Adipocyte (in vitro differentiated cells): ENCODE data around the gene PKDCC.
"Not testable (repeated sequence)": the region's sequence is repeated elsewhere in the genome, so short reads cannot be mapped to it uniquely, and the experiment has no call there.

Experiments used
- DNase-seq: peaks from one replicate; pipeline ENCODE4 v3.0.0-alpha.2; 2015; ENCODE audit warnings: low read depth
- H3K27me3 ChIP-seq: replicated peaks from 2 replicates; pipeline ENCODE4 v1.7.0; 2013; ENCODE audit warnings: mild to moderate bottlenecking, low read length, moderate library complexity; ENCODE audit not compliant: control insufficient read depth, insufficient read depth
- H3K36me3 ChIP-seq: 2 replicates; pipeline ENCODE4 v1.7.0; 2013; ENCODE audit warnings: low read length, mild to moderate bottlenecking, moderate library complexity; ENCODE audit not compliant: control insufficient read depth, insufficient read depth, severe bottlenecking
- H3K4me1 ChIP-seq: 2 replicates; pipeline ENCODE4 v1.7.0; 2013; ENCODE audit warnings: mild to moderate bottlenecking, low read length, moderate library complexity; ENCODE audit not compliant: control insufficient read depth, insufficient read depth
- H3K4me3 ChIP-seq: 2 replicates; pipeline ENCODE4 v1.7.0; 2013; ENCODE audit warnings: mild to moderate bottlenecking, low read length, moderate library complexity
- H3K9ac ChIP-seq: 2 replicates; pipeline ENCODE4 v1.7.0; 2013; ENCODE audit warnings: mild to moderate bottlenecking, low read length, moderate library complexity
- H3K9me3 ChIP-seq: 2 replicates; pipeline ENCODE4 v1.7.0; 2013; ENCODE audit warnings: mild to moderate bottlenecking, low read length, moderate library complexity; ENCODE audit not compliant: control insufficient read depth

PKDCC gene

DNA sequence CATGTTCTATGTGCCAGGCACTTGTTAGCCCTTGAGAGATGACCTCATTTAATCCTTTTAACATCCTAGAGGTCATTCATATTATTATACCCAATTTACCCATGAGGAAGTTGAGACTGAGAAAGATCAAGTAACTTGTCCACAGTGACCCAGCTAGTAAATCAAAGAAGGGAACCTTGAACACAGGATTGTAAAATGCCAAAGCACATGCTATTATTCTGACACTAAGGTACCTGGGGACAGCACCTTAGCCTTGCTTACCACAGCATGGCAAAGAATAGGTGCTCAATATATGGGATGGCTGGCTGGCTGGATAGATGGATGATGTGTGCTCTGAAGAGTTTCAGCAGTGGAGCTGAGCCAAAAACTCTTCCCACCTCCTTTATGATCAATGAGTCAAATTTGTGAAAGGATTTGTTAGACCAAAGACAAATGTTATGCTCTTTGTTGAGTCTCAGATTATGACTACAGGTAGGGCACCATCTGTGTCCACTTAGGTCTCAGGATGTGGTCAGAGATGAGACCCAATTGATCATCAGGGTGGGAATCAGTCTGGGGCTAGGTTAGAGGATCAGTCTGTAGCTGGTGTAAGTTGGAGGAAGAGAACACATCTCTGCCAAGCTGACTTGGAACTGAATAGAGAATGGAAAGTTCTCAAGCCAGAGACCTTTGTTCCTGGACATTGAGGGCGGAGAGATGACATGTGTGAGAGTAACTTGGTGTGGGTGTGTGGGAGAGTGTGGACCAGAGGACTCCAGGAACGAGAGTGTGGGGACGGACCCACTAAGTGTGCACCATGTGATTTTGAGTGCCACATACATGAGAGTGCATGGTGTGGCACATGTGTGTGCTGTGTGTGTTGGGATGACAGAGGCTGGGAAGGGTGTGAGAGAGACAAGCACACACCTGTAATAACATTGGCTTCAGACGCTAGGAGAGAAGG lies 16.3 kb upstream of the PKDCC start:
- DNase-seq = no peak
- Histone ChIP-seq H3K27me3 (peaks cover 6% of the 10 kb centered on the region), H3K9me3 (no peaks in the 10 kb centered on the region), H3K9ac (no peak overlapping the region), H3K4me3 (no peak overlapping the region), H3K4me1 (no peaks in the 10 kb centered on the region), H3K36me3 (no peaks in the 10 kb centered on the region)

DNA sequence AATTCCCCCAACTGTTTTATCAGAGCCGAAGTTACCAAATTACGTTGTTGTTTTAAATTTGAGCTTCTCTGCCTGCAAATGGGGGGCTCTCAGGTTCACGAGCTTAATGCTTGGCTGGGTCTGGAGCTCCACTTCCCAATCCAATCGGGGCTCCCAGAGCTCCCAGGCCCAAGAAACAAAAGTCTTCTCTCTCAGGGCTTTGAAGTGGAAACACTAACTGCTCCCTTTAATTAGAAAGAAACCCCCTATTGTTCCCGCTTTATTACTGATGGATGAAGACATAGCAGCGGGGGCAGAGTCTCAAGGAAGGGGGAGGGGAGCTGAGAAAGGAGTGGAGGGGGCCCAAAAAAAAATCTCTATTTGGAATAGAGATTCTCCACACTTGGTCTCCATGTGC lies 15.6 kb upstream of the PKDCC start:
- no peaks in the 10 kb centered on the region for H3K36me3 ChIP-seq
- H3K9ac ChIP-seq = no peak overlapping the region
- no peaks in the 10 kb centered on the region for H3K4me1 ChIP-seq
- H3K9me3 ChIP-seq = no peaks in the 10 kb centered on the region
- DNase-seq = no peak
- peaks cover 6% of the 10 kb centered on the region for H3K27me3 ChIP-seq
- no peak overlapping the region for H3K4me3 ChIP-seq

DNA sequence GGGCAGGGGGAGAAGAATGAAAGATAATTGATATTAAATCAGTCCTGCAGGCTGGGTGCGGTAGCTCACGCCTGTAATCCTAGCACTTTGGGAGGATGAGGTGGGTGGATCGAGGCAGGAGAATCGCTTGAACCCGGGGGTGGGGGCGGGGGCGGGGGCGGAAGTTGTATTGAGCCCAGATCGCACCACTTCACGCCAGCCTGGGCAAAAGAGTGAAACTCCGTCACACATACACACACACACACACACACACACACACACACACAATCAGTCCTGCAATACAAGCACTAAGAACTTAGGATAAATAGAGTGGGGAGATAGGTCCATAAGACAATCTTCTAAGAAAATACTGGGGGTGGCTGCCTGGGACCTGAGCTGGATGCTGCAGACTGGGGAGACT lies 15.1 kb upstream of the PKDCC start:
- no peak for DNase-seq
- no peak overlapping the region for H3K4me3 ChIP-seq
- no peaks in the 10 kb centered on the region for H3K4me1 ChIP-seq
- peaks cover 6% of the 10 kb centered on the region for H3K27me3 ChIP-seq
- no peaks in the 10 kb centered on the region for H3K36me3 ChIP-seq
- no peak overlapping the region for H3K9ac ChIP-seq
- H3K9me3 ChIP-seq = no peaks in the 10 kb centered on the region

DNA sequence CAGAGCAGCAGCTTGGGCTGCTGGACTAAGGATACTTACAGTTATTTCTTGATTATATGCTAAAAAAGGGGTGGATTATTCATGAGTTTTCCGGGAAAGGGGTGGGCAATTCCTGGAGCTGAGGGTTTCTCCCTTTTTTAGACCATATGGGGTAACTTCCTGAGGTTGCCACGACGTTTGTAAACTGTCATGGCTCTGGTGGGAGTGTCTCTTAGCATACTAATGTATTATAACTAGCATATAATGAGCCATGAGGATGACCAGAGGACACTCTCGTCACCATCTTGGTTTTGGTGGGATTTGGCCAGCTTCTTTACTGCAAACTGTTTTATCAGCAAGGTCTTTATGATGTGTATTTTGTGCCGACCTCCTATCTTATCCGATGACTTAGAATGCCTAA lies 13.7 kb upstream of the PKDCC start:
- not testable (repeated sequence) for H3K27me3 ChIP-seq, H3K4me3 ChIP-seq, DNase-seq, H3K9me3 ChIP-seq, H3K36me3 ChIP-seq, H3K4me1 ChIP-seq, H3K9ac ChIP-seq

DNA sequence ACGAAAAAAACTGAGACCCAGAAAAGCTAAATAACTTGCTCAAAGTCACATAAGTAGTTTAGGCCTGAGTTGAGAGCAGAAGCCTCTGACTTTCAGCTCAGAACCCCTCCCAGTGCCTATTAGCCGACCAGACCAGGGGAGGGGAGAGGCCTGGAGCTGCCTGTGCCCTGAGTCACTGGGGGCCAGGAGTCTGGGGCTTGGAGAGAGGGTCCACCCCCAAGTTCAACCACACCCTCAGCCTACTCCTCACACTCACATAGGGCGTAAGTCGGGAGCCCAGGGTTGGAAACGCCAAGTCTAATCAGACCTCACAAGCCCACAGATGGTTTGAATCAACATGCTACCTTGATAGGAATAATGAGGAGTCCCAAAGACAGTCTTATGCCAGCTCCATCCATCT lies 12.6 kb upstream of the PKDCC start:
- H3K9me3 ChIP-seq = no peaks in the 10 kb centered on the region
- peaks cover 2% of the 10 kb centered on the region for H3K27me3 ChIP-seq
- H3K4me3 ChIP-seq = no peak overlapping the region
- H3K9ac ChIP-seq = no peak overlapping the region
- no peaks in the 10 kb centered on the region for H3K36me3 ChIP-seq
- H3K4me1 ChIP-seq = no peaks in the 10 kb centered on the region
- no peak for DNase-seq

DNA sequence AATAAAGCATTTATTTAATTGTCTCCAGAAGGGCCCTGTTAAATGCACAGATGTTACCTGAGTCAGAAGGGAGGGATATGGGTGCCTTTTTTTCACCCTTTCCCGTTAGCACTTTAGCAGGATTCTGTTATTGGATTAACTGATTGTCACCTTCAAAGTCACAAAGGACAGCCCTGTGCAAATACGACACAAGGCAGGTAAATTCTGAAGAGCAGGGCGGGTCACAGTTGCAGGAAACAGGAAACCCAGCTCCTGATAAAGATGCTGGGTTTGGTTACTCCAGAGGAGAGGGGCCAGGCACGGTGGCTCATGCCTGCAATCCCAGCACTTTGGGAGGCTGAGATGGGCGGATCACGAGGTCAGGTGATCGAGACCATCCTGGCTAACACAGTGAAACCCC lies 11.4 kb upstream of the PKDCC start:
- no peak for DNase-seq
- Histone ChIP-seq H3K4me1 (no peaks in the 10 kb centered on the region), H3K27me3 (peaks cover 2% of the 10 kb centered on the region), H3K4me3 (no peak overlapping the region), H3K9ac (no peak overlapping the region), H3K36me3 (no peaks in the 10 kb centered on the region), H3K9me3 (no peaks in the 10 kb centered on the region)

DNA sequence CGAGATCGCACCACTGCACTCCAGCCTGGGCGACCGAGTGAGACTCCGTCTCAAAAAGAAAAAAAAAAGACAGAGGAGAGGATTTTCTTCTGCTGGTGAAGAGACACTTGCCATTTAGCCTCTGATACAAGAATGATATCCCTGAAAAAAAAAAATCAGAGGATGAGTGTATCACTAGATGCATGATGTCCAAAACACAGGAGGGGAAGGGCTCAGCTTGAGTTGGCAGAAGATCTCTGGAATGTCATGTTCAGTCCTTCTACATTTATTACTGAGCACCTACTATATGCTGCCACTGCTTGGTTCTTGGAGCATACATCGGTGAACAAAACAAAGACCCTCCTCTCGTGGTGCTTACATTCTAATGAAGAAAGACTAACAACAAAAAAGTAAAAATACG lies 10.9 kb upstream of the PKDCC start:
- no peaks in the 10 kb centered on the region for H3K4me1 ChIP-seq
- no peak overlapping the region for H3K4me3 ChIP-seq
- H3K9ac ChIP-seq = no peak overlapping the region
- DNase-seq = no peak
- no peaks in the 10 kb centered on the region for H3K36me3 ChIP-seq
- no peaks in the 10 kb centered on the region for H3K9me3 ChIP-seq
- H3K27me3 ChIP-seq = peaks cover under 1% of the 10 kb centered on the region

DNA sequence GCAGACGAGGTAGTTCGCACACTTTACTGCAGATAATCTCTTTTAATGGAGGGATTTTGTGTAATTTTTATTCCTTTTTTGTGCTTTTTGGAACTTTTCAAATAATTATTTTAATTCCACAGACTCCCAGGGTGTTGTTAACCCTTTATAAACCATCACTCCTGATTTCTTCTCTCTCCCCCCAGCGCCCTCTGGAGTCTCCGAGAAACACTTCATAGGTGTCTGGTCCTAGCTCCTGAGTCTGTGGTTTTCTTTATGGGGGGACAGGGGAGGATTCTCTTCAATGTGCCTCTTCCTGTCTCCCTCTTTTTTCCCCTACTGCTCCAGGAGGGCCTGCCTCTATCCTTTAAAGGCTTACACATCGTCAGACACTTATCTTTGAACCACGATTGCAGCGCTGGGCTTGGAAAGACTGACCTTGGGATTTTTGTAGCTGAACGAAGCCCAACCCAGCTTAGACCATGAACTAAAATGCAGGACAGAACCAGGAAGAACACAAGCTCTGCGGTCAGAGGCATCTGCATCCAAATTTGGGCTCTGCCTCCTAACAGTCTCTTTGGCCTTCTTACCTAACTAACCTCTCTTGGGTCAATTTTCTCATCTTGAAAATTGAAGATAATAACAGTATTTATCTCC lies 7.1 kb upstream of the PKDCC start:
- DNase-seq = no peak
- no peaks in the 10 kb centered on the region for H3K9me3 ChIP-seq
- H3K4me1 ChIP-seq = peaks cover 2% of the 10 kb centered on the region
- H3K36me3 ChIP-seq = no peaks in the 10 kb centered on the region
- no peak overlapping the region for H3K4me3 ChIP-seq
- H3K27me3 ChIP-seq = peaks cover 5% of the 10 kb centered on the region
- no peak overlapping the region for H3K9ac ChIP-seq

DNA sequence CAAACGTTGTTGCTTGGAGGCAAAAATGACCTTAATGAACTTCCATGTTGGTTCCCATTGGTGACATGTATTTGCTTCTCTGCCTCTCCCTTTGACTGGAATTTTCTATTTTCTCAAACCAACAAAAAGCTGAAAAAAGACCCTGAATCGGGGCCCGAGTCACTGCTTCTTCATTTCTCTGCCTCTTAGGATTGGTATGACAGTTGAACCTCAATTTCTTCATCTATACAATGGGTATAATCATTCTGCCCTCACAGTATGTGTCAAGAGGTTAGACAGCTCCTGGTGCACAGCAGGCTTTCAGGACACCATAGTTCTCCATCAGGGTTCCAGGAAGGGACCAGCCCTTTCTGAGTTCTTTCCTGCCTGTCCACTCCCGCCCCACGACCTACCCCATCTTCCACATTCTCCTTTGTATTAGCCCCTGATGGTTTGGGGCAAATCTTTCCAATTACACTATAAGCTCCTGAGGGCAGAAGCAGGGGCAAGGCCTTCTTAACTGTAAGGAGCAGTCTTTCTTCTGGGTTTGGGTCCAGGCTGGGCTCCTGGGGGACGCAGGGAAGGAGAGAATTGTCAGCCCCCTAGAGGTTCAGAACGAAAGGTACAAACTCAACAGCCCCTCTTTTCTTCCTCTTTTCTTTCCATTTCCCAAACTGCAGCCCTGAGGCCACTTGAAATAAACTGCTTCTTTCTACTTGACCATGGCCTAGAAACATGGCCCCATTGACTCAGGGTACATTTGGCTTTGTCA lies 6.3 kb upstream of the PKDCC start:
- H3K4me3 ChIP-seq = no peak overlapping the region
- peaks cover 5% of the 10 kb centered on the region for H3K27me3 ChIP-seq
- H3K9me3 ChIP-seq = no peaks in the 10 kb centered on the region
- peaks cover 8% of the 10 kb centered on the region for H3K4me1 ChIP-seq
- H3K9ac ChIP-seq = no peak overlapping the region
- no peaks in the 10 kb centered on the region for H3K36me3 ChIP-seq
- no peak for DNase-seq

DNA sequence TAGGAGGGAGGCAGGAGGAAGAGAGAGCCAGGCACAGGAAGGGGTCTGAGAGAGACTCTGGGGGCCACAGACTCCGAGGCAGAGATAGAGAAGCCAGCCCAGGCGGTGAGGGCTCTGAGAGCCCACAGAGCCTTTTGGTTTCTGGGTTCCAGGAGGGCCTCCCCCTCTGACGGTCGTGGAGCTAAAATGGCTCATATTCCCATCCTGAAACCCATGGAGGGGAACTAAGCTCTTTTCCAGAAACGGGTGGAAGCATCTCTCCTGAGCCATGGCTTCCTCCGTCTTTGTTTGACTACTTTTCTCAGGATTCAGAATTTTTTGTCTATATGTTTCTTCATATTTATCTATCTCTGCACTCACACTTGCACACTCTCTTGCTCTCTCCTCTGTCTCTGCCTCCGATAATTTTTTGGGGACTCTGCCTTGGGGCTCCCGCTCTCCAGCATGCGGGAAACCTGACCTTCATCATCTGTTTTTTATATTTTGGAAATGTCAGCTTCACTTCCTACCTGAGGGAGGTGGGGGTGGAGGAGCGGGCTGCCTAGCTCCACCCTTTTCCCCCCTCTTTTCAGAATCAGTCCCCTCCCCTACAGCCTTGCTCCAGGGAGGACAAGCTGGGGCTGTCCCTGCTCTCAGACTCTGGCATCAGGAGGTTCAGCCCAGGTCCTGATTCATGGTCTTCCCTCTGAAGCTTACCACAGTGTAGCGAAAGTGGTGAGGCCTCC lies 5.0 kb upstream of the PKDCC start:
- peaks cover 14% of the 10 kb centered on the region for H3K4me1 ChIP-seq
- H3K9me3 ChIP-seq = no peaks in the 10 kb centered on the region
- no peak overlapping the region for H3K9ac ChIP-seq
- DNase-seq = no peak
- H3K4me3 ChIP-seq = no peak overlapping the region
- H3K27me3 ChIP-seq = peaks cover 5% of the 10 kb centered on the region
- no peaks in the 10 kb centered on the region for H3K36me3 ChIP-seq
